Activated naive CD4-positive, alpha-beta T cell treated with Interleukin-2 at 50 U/mL for 16 hours (primary cell): Measurements from ENCODE around the gene RND3.

ENCODE experiments used
- DNase-seq: peaks from one replicate; pipeline ENCODE4 v3.0.0-alpha.2; 2020

The RND3 gene

GRCh38 chr2:150474326-150475074 is 13.0 kb downstream of the RND3 start:
- no peak for DNase-seq

GRCh38 chr2:150473767-150474166 is 13.7 kb downstream of the RND3 start:
- DNase-seq: no peak

GRCh38 chr2:150472511-150472899 is 15.0 kb downstream of the RND3 start:
- DNase-seq: no peak

- no peak for DNase-seq
Observed at GRCh38 chr2:150471813-150472510, 15.5 kb downstream of the RND3 start.

GRCh38 chr2:150470435-150470834 is 17.0 kb downstream of the RND3 start:
- no peak for DNase-seq

- no peak for DNase-seq
Observed at GRCh38 chr2:150469706-150470274, 17.7 kb downstream of the RND3 start.

GRCh38 chr2:150468350-150468960 is 19.0 kb downstream of the RND3 start:
- DNase-seq: no peak

GRCh38 chr2:150467621-150467963 is 19.9 kb downstream of the RND3 start:
- no peak for DNase-seq

GRCh38 chr2:150466741-150467620 is 20.5 kb downstream of the RND3 start:
- DNase-seq: no peak

GRCh38 chr2:150465703-150466569 is 21.5 kb downstream of the RND3 start:
- DNase-seq: no peak

- DNase-seq: no peak
Observed at GRCh38 chr2:150464986-150465385, 22.5 kb downstream of the RND3 start.

GRCh38 chr2:150464270-150464669 is 23.2 kb downstream of the RND3 start:
- DNase-seq: no peak

GRCh38 chr2:150462770-150463169 is 24.7 kb downstream of the RND3 start:
- DNase-seq: no peak

- no peak for DNase-seq
Observed at GRCh38 chr2:150459281-150459680, 28.2 kb downstream of the RND3 start.

- DNase-seq: no peak
Observed at GRCh38 chr2:150450765-150451164, 36.7 kb downstream of the RND3 start.

- no peak for DNase-seq
Observed at GRCh38 chr2:150449856-150450255, 37.6 kb downstream of the RND3 start.

- DNase-seq: no peak
Observed at GRCh38 chr2:150445398-150445797, 42.1 kb downstream of the RND3 start.

- DNase-seq: no peak
Observed at GRCh38 chr2:150442484-150442883, 45.0 kb downstream of the RND3 start.

GRCh38 chr2:150441784-150442183 is 45.7 kb downstream of the RND3 start:
- no peak for DNase-seq

GRCh38 chr2:150441226-150441625 is 46.2 kb downstream of the RND3 start:
- DNase-seq: no peak

GRCh38 chr2:150438654-150439053 is 48.8 kb downstream of the RND3 start:
- DNase-seq: no peak

- no peak for DNase-seq
Observed at GRCh38 chr2:150438041-150438440, 49.4 kb downstream of the RND3 start.
